GM12874 (cell line): Measurements from ENCODE around the gene SERPINA9.

Source experiments
- TF ChIP-seq, protein P1 (sequence below): IDR thresholded peaks from 2 replicates; pipeline ENCODE4 v1.5.1; 2011; ENCODE audit warnings: low read depth, mild to moderate bottlenecking, control low read depth, low read length, moderate library complexity; ENCODE audit not compliant: insufficient read depth

SERPINA9 gene

DNA sequence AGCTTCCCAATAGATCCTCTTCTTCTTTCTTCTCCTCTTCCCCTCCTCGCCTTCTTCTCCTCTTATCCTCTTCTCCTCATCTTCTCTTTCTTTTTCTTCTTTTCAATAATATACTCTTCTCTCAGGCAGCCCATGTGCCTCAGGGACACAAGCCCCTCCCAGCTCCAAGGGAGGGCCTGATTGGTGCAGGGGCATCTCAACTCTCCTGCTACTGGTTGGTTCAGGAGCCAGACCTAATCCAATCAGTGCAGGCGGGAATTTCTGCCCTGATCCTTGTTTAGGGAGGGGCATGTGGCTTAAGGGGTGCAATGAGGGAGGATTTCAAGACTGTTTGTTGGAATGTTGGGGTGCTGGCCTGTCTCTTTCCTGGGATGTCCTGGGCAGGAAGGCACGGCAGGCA is 24.3 kb upstream of the SERPINA9 start:
- TF ChIP-seq, protein P1, sequence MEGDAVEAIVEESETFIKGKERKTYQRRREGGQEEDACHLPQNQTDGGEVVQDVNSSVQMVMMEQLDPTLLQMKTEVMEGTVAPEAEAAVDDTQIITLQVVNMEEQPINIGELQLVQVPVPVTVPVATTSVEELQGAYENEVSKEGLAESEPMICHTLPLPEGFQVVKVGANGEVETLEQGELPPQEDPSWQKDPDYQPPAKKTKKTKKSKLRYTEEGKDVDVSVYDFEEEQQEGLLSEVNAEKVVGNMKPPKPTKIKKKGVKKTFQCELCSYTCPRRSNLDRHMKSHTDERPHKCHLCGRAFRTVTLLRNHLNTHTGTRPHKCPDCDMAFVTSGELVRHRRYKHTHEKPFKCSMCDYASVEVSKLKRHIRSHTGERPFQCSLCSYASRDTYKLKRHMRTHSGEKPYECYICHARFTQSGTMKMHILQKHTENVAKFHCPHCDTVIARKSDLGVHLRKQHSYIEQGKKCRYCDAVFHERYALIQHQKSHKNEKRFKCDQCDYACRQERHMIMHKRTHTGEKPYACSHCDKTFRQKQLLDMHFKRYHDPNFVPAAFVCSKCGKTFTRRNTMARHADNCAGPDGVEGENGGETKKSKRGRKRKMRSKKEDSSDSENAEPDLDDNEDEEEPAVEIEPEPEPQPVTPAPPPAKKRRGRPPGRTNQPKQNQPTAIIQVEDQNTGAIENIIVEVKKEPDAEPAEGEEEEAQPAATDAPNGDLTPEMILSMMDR, result no peak

DNA sequence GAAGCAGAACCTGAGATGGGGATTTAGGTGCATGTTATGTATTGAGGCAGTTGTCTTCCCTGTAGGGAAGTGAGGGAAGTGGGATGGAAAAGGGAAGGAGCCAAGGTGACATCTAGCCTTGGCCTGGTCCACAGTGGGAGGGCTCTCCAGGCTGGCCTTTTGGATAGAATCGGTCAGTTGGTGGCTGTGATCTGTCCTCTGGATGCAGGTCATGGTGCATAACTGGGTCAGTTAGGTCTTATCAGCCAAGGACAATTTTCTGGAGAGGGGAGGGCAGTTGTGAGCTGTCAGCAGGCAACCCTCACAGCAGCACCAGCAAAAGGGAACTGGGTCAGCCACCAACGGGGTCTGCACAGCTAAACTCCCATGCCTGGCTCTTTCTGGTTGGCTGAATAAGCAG is 23.7 kb upstream of the SERPINA9 start:
- TF ChIP-seq, protein P1, result no peak

DNA sequence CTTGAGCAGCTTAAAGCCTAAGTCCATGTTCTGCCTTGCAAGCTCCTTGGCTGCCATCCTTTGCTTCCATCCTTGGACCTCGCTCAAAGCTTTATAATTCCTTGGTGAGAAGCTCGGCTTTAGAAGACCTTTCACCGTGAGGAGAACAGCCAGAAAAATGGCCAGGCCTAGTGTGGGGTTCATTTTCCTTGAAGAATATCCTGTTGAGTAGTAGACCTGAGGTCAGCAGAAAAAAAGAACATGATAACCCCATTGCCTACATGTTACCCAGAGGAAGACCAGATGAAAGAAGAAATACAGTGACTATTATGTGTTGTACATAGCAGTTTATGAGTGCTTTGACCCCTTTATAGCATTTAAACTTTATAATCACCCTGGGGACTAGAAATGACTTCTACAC is 22.2 kb upstream of the SERPINA9 start:
- TF ChIP-seq, protein P1, result no peak

DNA sequence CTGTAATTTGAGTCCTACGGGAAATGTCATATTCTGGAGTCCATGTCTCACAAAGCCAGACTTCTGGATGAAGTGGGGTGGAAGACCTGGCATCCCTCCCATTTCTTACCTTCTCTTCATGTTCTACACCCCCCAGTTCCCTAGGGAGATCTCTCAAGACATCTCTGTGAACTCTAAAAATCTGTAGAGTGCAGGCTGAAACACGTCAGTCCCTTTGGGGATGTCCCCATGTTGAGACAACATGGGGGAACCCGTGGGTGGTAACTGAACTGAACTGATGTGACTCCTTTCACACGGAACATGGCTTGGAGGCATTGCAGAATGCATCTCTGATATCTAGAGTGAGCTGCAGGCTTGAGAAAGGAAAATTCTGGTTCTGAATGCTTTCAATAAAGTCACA is 18.1 kb upstream of the SERPINA9 start:
- TF ChIP-seq, protein P1, result no peak

DNA sequence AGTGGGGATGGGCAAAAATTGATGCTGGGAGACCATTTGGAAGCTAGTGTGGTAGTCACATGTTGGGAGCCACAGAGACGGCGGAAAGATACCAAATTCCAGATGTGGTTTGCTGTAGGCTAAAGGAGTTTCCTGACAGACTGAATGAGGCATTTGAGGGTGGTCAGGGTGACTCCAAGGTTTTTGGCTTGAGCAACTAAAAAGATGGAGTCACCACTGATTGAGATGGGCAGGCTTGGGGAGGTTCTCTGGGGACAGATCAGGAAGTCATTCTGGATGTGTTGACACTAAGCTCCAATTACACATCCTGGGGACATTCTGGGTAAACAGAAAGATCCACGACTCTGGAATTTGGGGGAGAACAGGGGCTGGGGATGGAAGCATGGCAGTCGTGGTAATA is 15.5 kb upstream of the SERPINA9 start:
- TF ChIP-seq, protein P1, result no peak

DNA sequence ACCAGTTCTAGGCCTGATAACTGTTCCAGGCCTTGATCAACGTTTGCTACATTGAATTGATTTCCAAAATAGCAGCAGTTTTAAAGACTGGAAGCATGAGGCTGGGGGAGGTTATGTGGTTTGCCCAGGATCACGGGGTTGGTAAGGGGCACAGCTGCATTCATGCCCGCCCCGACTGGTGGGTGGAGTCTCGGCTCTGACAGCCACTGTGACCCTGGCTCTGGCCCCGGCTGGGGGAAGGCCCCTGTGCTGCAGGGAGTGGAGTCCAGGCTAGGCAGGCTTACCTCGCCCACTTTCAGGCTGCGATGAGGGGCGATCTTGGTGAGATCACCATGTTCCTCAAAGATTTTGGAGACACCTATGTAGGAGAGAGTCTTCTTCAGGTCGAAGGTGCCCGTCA is 13.3 kb upstream of the SERPINA9 start:
- TF ChIP-seq, protein P1, result no peak

DNA sequence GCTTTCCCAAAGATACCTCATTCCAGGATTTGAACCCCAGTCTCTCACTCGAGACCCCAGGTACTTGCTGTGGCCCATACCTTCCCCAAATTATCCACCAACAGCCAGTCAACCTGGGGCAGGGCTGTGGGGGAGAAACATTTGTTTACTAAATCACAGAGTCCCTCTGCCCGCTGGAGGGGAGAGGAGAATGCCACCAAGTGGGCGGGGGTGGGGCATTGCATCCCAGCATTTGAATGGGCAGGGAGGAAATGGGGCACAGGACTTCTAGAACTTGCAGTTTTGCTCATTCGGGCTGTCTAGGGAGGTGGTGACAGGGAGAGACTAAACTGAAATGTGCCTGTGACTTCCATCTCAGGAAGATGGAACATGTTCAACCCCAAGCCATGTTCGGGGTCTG is 10.9 kb upstream of the SERPINA9 start:
- TF ChIP-seq, protein P1, result no peak
